Medulla oblongata (tissue), 1 donor: ENCODE results near the gene RNF4.
"Not testable (repeated sequence)": the region's sequence is repeated elsewhere in the genome, so short reads cannot be mapped to it uniquely, and the experiment has no call there.

Source experiments
- DNase-seq: peaks from one replicate; pipeline ENCODE4 v3.0.0-alpha.2; 2015; ENCODE audit errors: extremely low spot score

RNF4 gene

GRCh38 chr4:2457481-2458295, 11.2 kb upstream of the RNF4 start:
- no peak for DNase-seq

- DNase-seq, result no peak
Observed at GRCh38 chr4:2458546-2459491, 10.1 kb upstream of the RNF4 start.

- DNase-seq, result no peak
Observed at GRCh38 chr4:2459589-2460349, 9.1 kb upstream of the RNF4 start.

GRCh38 chr4:2461246-2461960, 7.5 kb upstream of the RNF4 start:
- DNase-seq, result no peak

- DNase-seq, result peak; percentile 76
Observed at GRCh38 chr4:2462218-2462991, 6.5 kb upstream of the RNF4 start.

- no peak for DNase-seq
Observed at GRCh38 chr4:2462992-2463762, 5.7 kb upstream of the RNF4 start.

- no peak for DNase-seq
Observed at GRCh38 chr4:2465032-2465431, 3.9 kb upstream of the RNF4 start.

GRCh38 chr4:2465544-2465943, 3.4 kb upstream of the RNF4 start:
- DNase-seq, result not testable (repeated sequence)

GRCh38 chr4:2469192-2469984, 482 bp downstream of the RNF4 start:
- DNase-seq, result no peak

GRCh38 chr4:2470791-2471190, 1.9 kb downstream of the RNF4 start:
- no peak for DNase-seq

GRCh38 chr4:2472187-2472586, 3.3 kb downstream of the RNF4 start:
- DNase-seq, result no peak

GRCh38 chr4:2478229-2478628, 9.3 kb downstream of the RNF4 start:
- no peak for DNase-seq

GRCh38 chr4:2480649-2481048, 11.7 kb downstream of the RNF4 start:
- no peak for DNase-seq

- DNase-seq, result no peak
Observed at GRCh38 chr4:2482192-2482591, 13.3 kb downstream of the RNF4 start.

- peak; percentile 70 for DNase-seq
Observed at GRCh38 chr4:2482693-2483092, 13.8 kb downstream of the RNF4 start.

GRCh38 chr4:2483237-2483636, 14.3 kb downstream of the RNF4 start:
- DNase-seq, result no peak

- DNase-seq, result no peak
Observed at GRCh38 chr4:2484185-2484584, 15.3 kb downstream of the RNF4 start.

- peak; percentile 84 for DNase-seq
Observed at GRCh38 chr4:2484993-2485392, 16.1 kb downstream of the RNF4 start.

GRCh38 chr4:2485956-2486355, 17.1 kb downstream of the RNF4 start:
- no peak for DNase-seq
